ENCODE measurements around the gene MNDA.

DNA sequence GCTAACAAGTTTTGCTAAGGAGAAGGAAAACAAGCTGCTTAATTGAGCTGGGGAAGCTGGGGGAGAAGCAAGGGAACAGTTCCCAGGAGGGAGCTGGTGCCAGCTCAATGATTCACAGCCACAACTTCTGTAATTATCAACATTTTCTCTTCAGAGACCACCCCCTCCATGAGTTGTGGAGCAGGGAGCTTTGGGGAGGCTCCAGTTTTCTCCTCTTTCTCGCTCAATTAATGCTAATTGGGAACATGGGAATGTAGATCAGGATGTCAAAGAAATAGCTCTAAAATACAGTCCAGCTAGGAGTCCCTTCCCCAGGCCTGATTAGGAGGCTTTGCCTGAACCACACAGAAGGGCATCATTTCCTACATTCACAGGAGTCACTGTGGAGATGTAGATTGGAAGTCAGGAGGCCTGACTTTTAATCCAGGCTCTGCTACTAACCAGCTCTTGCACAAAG is 12.1 kb upstream of the MNDA start:
- TF ChIP-seq, protein P1, sequence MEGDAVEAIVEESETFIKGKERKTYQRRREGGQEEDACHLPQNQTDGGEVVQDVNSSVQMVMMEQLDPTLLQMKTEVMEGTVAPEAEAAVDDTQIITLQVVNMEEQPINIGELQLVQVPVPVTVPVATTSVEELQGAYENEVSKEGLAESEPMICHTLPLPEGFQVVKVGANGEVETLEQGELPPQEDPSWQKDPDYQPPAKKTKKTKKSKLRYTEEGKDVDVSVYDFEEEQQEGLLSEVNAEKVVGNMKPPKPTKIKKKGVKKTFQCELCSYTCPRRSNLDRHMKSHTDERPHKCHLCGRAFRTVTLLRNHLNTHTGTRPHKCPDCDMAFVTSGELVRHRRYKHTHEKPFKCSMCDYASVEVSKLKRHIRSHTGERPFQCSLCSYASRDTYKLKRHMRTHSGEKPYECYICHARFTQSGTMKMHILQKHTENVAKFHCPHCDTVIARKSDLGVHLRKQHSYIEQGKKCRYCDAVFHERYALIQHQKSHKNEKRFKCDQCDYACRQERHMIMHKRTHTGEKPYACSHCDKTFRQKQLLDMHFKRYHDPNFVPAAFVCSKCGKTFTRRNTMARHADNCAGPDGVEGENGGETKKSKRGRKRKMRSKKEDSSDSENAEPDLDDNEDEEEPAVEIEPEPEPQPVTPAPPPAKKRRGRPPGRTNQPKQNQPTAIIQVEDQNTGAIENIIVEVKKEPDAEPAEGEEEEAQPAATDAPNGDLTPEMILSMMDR (IDR thresholded peaks at IDR 0.05), result no peak
- TF ChIP-seq POLR2A (IDR thresholded peaks at IDR 0.05), result no peak

All from heart left ventricle (tissue), 13 donors.